Measurements from ENCODE around the gene CTSA. TPM values are rescaled to one million over a fixed set of nuclear protein-coding genes. Genes with fewer than 3 reads are reported as not detected.

Gene CTSA
- total RNA-seq, 3 donors from 2014 or later = 42.0 to 136 (median 55.6) TPM

- Histone ChIP-seq H3K27ac (no peak overlapping the region), H3K36me3 (no peaks in the 10 kb centered on the region), H3K9me3 (no peaks in the 10 kb centered on the region), H3K27me3 (no peaks in the 10 kb centered on the region), H3K4me3 (no peak overlapping the region), H3K4me1 (peaks cover 0 to 16% of the 10 kb centered on the region in 2 donors)
- no peak for DNase-seq (ENCODE audit: low spot score in 2 of 2)
- intact Hi-C loops (cut with DNase I; ENCODE audit: low total_unique reads) = no loop called here
- TF ChIP-seq, protein P1, sequence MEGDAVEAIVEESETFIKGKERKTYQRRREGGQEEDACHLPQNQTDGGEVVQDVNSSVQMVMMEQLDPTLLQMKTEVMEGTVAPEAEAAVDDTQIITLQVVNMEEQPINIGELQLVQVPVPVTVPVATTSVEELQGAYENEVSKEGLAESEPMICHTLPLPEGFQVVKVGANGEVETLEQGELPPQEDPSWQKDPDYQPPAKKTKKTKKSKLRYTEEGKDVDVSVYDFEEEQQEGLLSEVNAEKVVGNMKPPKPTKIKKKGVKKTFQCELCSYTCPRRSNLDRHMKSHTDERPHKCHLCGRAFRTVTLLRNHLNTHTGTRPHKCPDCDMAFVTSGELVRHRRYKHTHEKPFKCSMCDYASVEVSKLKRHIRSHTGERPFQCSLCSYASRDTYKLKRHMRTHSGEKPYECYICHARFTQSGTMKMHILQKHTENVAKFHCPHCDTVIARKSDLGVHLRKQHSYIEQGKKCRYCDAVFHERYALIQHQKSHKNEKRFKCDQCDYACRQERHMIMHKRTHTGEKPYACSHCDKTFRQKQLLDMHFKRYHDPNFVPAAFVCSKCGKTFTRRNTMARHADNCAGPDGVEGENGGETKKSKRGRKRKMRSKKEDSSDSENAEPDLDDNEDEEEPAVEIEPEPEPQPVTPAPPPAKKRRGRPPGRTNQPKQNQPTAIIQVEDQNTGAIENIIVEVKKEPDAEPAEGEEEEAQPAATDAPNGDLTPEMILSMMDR (IDR thresholded peaks at IDR 0.05) = no peak
- TF ChIP-seq POLR2AphosphoS5 (IDR thresholded peaks at IDR 0.05) (no peak), POLR2A (IDR thresholded peaks at IDR 0.05) (no peak)
These were observed 31.2 kb upstream of the CTSA start for GRCh38 chr20:45859916-45860315.

GRCh38 chr20:45860560-45861220 lies 30.4 kb upstream of the CTSA start:
- Histone ChIP-seq H3K4me3 (no peak overlapping the region), H3K9me3 (no peaks in the 10 kb centered on the region), H3K4me1 (peaks cover 0 to 8% of the 10 kb centered on the region in 2 donors), H3K27me3 (no peaks in the 10 kb centered on the region), H3K36me3 (no peaks in the 10 kb centered on the region), H3K27ac (no peak overlapping the region)
- DNase-seq (ENCODE audit: low spot score in 2 of 2) = no peak
- intact Hi-C loops (cut with DNase I; ENCODE audit: low total_unique reads) = no loop called here
- TF ChIP-seq POLR2AphosphoS5 (IDR thresholded peaks at IDR 0.05) = no peak

DNA sequence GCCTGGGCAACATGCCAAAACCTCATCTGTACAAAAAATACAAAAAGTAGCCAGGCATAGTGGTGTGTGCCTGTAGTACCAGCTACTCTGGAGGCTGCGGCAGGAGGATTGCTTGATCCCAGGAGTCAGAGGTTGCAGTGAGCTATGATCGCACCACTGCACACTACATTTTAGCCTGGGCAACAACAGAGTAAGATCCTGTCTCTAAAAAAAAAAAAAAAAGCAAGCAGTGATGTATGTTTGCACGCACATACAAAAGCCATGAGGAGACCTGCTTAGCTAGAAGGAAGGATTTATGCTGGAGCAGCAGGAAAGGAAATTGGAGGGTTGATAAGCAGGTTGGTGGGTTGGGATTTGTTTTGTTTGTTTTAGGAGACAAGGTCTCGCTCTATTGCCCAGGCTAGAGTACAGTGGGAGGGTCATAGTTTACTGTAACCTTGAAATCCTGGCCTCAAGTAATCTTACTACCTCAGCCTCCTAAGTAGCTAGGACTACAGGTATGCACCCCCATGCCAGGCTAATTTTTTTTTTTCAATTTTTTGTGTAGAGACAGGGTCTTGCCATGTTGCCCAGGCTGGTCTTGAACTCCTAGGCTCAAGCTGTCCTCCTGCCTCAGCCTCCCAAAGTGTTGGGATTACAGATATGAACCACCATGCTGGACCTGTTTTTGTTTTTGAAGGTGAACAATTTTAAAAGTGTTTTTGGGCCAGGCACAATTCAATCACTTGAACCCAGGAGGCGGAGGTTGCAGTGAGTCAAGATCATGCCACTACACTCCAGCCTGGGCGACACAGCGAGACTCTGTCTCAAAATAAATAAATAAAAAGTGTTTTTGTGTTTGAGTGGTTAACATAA lies 29.7 kb upstream of the CTSA start:
- H3K9me3 ChIP-seq = no peaks in the 10 kb centered on the region
- intact Hi-C loops (cut with DNase I; ENCODE audit: low total_unique reads) = no loop called here
- peaks cover 0 to 5% of the 10 kb centered on the region in 2 donors for H3K4me1 ChIP-seq
- DNase-seq (ENCODE audit: low spot score in 2 of 2) = no peak
- TF ChIP-seq POLR2AphosphoS5 (IDR thresholded peaks at IDR 0.05) (no peak), POLR2A (IDR thresholded peaks at IDR 0.05) (no peak)
- TF ChIP-seq, protein P1 (IDR thresholded peaks at IDR 0.05) = no peak
- H3K36me3 ChIP-seq = no peaks in the 10 kb centered on the region
- no peaks in the 10 kb centered on the region for H3K27me3 ChIP-seq
- H3K27ac ChIP-seq = no peak overlapping the region
- no peak overlapping the region for H3K4me3 ChIP-seq

DNA sequence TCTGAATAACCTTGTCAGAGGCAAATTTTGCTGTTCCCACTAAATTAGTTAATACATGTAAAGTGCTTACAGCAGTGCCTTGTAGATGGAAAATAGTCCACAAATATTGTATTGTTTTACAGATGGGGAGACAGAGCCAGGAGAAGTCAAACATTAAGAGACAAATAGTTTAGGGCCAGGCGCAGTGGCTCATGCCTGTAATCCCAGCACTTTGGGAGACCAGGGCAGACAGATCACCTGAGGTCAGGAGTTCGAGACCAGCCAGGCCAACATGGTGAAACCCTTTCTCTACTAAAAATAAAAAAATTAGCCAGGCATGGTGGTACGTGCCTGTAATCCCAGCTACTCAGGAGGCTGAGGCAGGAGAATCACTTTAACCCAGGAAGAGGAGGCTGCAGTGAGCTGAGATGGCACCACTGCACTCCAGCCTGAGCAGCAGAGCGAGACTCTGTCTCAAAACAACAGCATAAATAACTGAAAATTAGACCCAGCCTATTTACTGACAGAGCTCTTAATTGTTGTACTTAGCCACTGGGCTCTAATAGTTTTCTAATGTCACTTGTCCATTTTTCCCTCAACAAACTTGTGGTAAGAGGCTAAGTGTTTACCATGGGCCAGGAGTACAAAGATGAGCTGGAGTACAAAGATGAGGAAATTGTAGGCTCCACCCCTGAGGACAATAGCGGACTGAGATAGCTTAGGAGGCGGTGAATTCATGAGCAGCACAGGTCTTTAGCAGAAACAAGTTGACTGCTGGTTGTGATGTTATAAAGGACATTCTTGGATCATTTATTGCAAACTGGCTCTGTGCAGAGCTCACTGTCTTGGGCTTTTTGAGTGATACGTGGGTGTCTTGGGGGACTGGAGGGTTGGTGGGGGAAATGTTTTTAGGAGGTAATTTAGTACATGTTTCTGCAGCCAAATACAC lies 27.3 kb upstream of the CTSA start:
- TF ChIP-seq POLR2AphosphoS5 (IDR thresholded peaks at IDR 0.05) (no peak), POLR2A (IDR thresholded peaks at IDR 0.05) (no peak)
- TF ChIP-seq, protein P1 (IDR thresholded peaks at IDR 0.05) = no peak
- Histone ChIP-seq H3K36me3 (no peaks in the 10 kb centered on the region), H3K4me1 (no peaks in the 10 kb centered on the region), H3K4me3 (no peak overlapping the region), H3K27ac (no peak overlapping the region), H3K9me3 (no peaks in the 10 kb centered on the region), H3K27me3 (no peaks in the 10 kb centered on the region)
- no peak for DNase-seq (ENCODE audit: low spot score in 2 of 2)
- intact Hi-C loops (cut with DNase I; ENCODE audit: low total_unique reads) = no loop called here

GRCh38 chr20:45866454-45866853 lies 24.7 kb upstream of the CTSA start:
- intact Hi-C loops (cut with DNase I; ENCODE audit: low total_unique reads) = no loop called here
- no peaks in the 10 kb centered on the region for H3K27me3 ChIP-seq
- no peak overlapping the region for H3K27ac ChIP-seq
- H3K36me3 ChIP-seq = no peaks in the 10 kb centered on the region
- no peaks in the 10 kb centered on the region for H3K9me3 ChIP-seq
- H3K4me3 ChIP-seq = no peak overlapping the region
- no peak for TF ChIP-seq POLR2A (IDR thresholded peaks at IDR 0.05)
- TF ChIP-seq, protein P1 (IDR thresholded peaks at IDR 0.05) = no peak
- no peak for TF ChIP-seq POLR2AphosphoS5 (IDR thresholded peaks at IDR 0.05)
- no peak for DNase-seq (ENCODE audit: low spot score in 2 of 2)
- H3K4me1 ChIP-seq = no peaks in the 10 kb centered on the region
